AG09309 (cell line): ENCODE data around the gene CCP110.

Experiments
- DNase-seq: peaks from one replicate; pipeline ENCODE4 v3.0.0-alpha.2; 2010; ENCODE audit warnings: low read depth
- H3K4me3 ChIP-seq: 2 replicates; pipeline ENCODE4 v1.5.1; 2011; ENCODE audit warnings: mild to moderate bottlenecking, low read depth, low read length, moderate library complexity; ENCODE audit not compliant: control insufficient read depth
- CTCF ChIP-seq: IDR thresholded peaks from 2 replicates; pipeline ENCODE4 v1.5.1; 2011; ENCODE audit warnings: mild to moderate bottlenecking, low read depth, low read length, inconsistent platforms; ENCODE audit not compliant: insufficient read depth, control insufficient read depth; ENCODE audit errors: missing control alignments

CCP110 gene

GRCh38 chr16:19518388-19518787, 5.4 kb upstream of the CCP110 start:
- H3K4me3 ChIP-seq: no peak overlapping the region
- no peak for TF ChIP-seq CTCF
- DNase-seq: no peak

- DNase-seq: no peak
- H3K4me3 ChIP-seq: peak overlapping the region; percentile 86
- TF ChIP-seq CTCF: no peak
These were observed 2.8 kb upstream of the CCP110 start for GRCh38 chr16:19520861-19521331.

- H3K4me3 ChIP-seq: peak within 1 kb of the TSS; percentile 86
- TF ChIP-seq CTCF: peak; percentile 32
- peak; percentile 46 for DNase-seq
These were observed 2.0 kb upstream of the CCP110 start, which contains the start of gene GDE1 for GRCh38 chr16:19521471-19522396. Gene GDE1, minus strand, starts transcription at chr16:19522098. Its CDS starts 134 bp downstream, at chr16:19521964.

- H3K4me3 ChIP-seq: no peak overlapping the region
- no peak for DNase-seq
- no peak for TF ChIP-seq CTCF
These were observed 1.4 kb upstream of the CCP110 start for GRCh38 chr16:19522397-19522732.

- TF ChIP-seq CTCF: no peak
- no peak overlapping the region for H3K4me3 ChIP-seq
- DNase-seq: no peak
These were observed 982 bp upstream of the CCP110 start for GRCh38 chr16:19522760-19523159.

GRCh38 chr16:19523184-19523558, 571 bp upstream of the CCP110 start:
- no peak for DNase-seq
- no peak for TF ChIP-seq CTCF
- H3K4me3 ChIP-seq: no peak overlapping the region
